Stomach (tissue), 19 donors: ENCODE measurements around the gene SCD. TPM values are rescaled to one million over a fixed set of nuclear protein-coding genes. Genes with fewer than 3 reads are reported as not detected.
A peak's percentile ranks its signal among the peaks of the same experiment; 100 is the strongest.
"Not testable (repeated sequence)": the region's sequence is repeated elsewhere in the genome, so short reads cannot be mapped to it uniquely, and the experiment has no call there.

ENCODE experiments used
- DNase-seq, 2 donors: peaks; one replicate each; pipeline versions ENCODE4 v3.0.0 to v3.0.0-alpha.2; 2013 to 2019
- H3K27ac ChIP-seq, 5 donors: fragments of 200-600 bp in 4 of 5; sonication (generic) in 4 of 5; one replicate each; pipeline ENCODE4 v1.5.1; 2013 to 2019; ENCODE audit warnings: mild to moderate bottlenecking in 1 of 5, moderate library complexity in 1 of 5
- H3K27me3 ChIP-seq, 3 donors: fragments of 200-600 bp; sonication (generic); one replicate each; pipeline ENCODE4 v1.5.1; 2017 to 2019; ENCODE audit warnings: mixed run types in 1 of 3
- H3K36me3 ChIP-seq, 4 donors: fragments of 200-600 bp; sonication (generic); 1 replicate in 3 of 4; 2 replicates in 1 of 4; pipeline ENCODE4 v1.5.1; 2016 to 2019
- H3K4me1 ChIP-seq, 4 donors: fragments of 200-600 bp; sonication (generic); one replicate each; pipeline ENCODE4 v1.5.1; 2016 to 2019
- H3K4me3 ChIP-seq, 4 donors: fragments of 200-600 bp; sonication (generic) in 3 of 4; one replicate each; pipeline ENCODE4 v1.5.1; 2016 to 2019; ENCODE audit warnings: mild to moderate bottlenecking in 1 of 4
- H3K9me3 ChIP-seq, 4 donors: fragments of 200-600 bp; sonication (generic); one replicate each; pipeline ENCODE4 v1.5.1; 2016 to 2019
- CTCF ChIP-seq, 7 experiments: fragments of 450-650 bp in 4 of 7; fragments of 200-600 bp in 3 of 7; sonication (generic) in 3 of 7; IDR thresholded peaks; one replicate each; pipeline ENCODE4 v1.5.1; 2016 to 2019; ENCODE audit warnings: antibody characterized with exemption in 7 of 7, control low read depth in 2 of 7, mild to moderate bottlenecking in 1 of 7
- EP300 ChIP-seq: sonication (generic); formaldehyde crosslinking; IDR thresholded peaks from one replicate; pipeline ENCODE4 v1.6.1; 2017; ENCODE audit warnings: antibody characterized with exemption
- POLR2A ChIP-seq, 4 donors: fragments of 450-650 bp; IDR thresholded peaks; one replicate each; pipeline ENCODE4 v1.6.1; 2016; ENCODE audit warnings: antibody characterized with exemption in 4 of 4, control low read depth in 2 of 4, mild to moderate bottlenecking in 1 of 4, moderate library complexity in 1 of 4
- POLR2AphosphoS5 ChIP-seq, 3 donors: sonication (generic); formaldehyde crosslinking; IDR thresholded peaks; one replicate each; pipeline ENCODE4 v1.6.1; 2016; ENCODE audit warnings: antibody characterized with exemption in 3 of 3
- WGBS, 5 donors: extraction: QIAGEN DNeasy Blood & Tissue Kit in 3 of 5; methylation state at CpG; one replicate each; pipeline versions ENCODE4 v1.1.5 to v1.1.7; 2013 to 2018; 5-methylcytosine and 5-hydroxymethylcytosine counted together
- intact Hi-C: fragments of 100-400 bp; cut with DNase I; formaldehyde crosslinking; loops from one replicate; pipeline ENCODE4 v1.15.1; 2023; ENCODE audit warnings: low total_unique reads
- long read RNA-seq, 10 donors: transcript quantifications; one replicate each; lab custom pipeline, GENCODE V29; 2026
- polyA plus RNA-seq, 3 donors: library from polyadenylated mRNA; stranded (reverse); fragments of 200-250 nt; gene quantifications; one replicate each; pipeline ENCODE4 v1.2.3, GENCODE V29; 2013
- total RNA-seq, 5 donors: library from RNA; depleted of rRNA; stranded (reverse); fragments of >200 nt; gene quantifications; one replicate each; pipeline versions ENCODE4 v1.1.0 to v1.2.3, GENCODE V29; 2014 to 2016
- donor health status: healthy with polysubstance abuse.
- donor health status: Bipolar disorder and iron deficiency.
- donor health status: healthy.

SCD gene
- 10 to 100 TPM in 3 of 5 donors, 1 to 10 TPM in 2; 2.3 to 36.2 (median 28.5) TPM for total RNA-seq
- 10 to 100 TPM in 2 of 3 donors, 1 to 10 TPM in 1; 5.5 to 19.1 (median 16.6) TPM for polyA plus RNA-seq
- long read RNA-seq, donor 1, full-length matches to known transcripts: 2 of 2 reads
- long read RNA-seq, donor 1, partial matches to known transcripts: 0 of 2 reads
- long read RNA-seq, donor 1, other reads (novel, unspliced or antisense): 0 of 2 reads
- long read RNA-seq, donor 2, full-length matches to known transcripts: 3 of 3 reads
- long read RNA-seq, donor 2, partial matches to known transcripts: 0 of 3 reads
- long read RNA-seq, donor 2, other reads (novel, unspliced or antisense): 0 of 3 reads
- long read RNA-seq, donor 3, full-length matches to known transcripts: 1 of 1 reads
- long read RNA-seq, donor 3, partial matches to known transcripts: 0 of 1 reads
- long read RNA-seq, donor 3, other reads (novel, unspliced or antisense): 0 of 1 reads
- long read RNA-seq, donor 4, full-length matches to known transcripts: 2 of 2 reads
- long read RNA-seq, donor 4, partial matches to known transcripts: 0 of 2 reads
- long read RNA-seq, donor 4, other reads (novel, unspliced or antisense): 0 of 2 reads
- long read RNA-seq, donor 5, full-length matches to known transcripts: 2 of 2 reads
- long read RNA-seq, donor 5, partial matches to known transcripts: 0 of 2 reads
- long read RNA-seq, donor 5, other reads (novel, unspliced or antisense): 0 of 2 reads
- long read RNA-seq, donor 6, full-length matches to known transcripts: 23 of 32 reads
- long read RNA-seq, donor 6, partial matches to known transcripts: 9 of 32 reads
- long read RNA-seq, donor 6, other reads (novel, unspliced or antisense): 0 of 32 reads
- long read RNA-seq, donor 7, full-length matches to known transcripts: 9 of 9 reads
- long read RNA-seq, donor 7, partial matches to known transcripts: 0 of 9 reads
- long read RNA-seq, donor 7, other reads (novel, unspliced or antisense): 0 of 9 reads
- long read RNA-seq, donor 8, full-length matches to known transcripts: 4 of 70 reads
- long read RNA-seq, donor 8, partial matches to known transcripts: 66 of 70 reads
- long read RNA-seq, donor 8, other reads (novel, unspliced or antisense): 0 of 70 reads
- long read RNA-seq, donor 9, full-length matches to known transcripts: 4 of 9 reads
- long read RNA-seq, donor 9, partial matches to known transcripts: 5 of 9 reads
- long read RNA-seq, donor 9, other reads (novel, unspliced or antisense): 0 of 9 reads
- long read RNA-seq, donor 10, full-length matches to known transcripts: 3 of 3 reads
- long read RNA-seq, donor 10, partial matches to known transcripts: 0 of 3 reads
- long read RNA-seq, donor 10, other reads (novel, unspliced or antisense): 0 of 3 reads

- intact Hi-C loops: no loop called here
- 0 to 2% (median 1%) methylated on average over 37 to 73 of the region's 73 CpGs for WGBS, 5 donors
Observed at GRCh38 chr10:100346765-100347567, at the start of gene SCD. Gene SCD (plus strand): TSS chr10:100347233. CDS start chr10:100347505, 272 bp downstream.

GRCh38 chr10:100297242-100297641 lies 49.8 kb upstream of the SCD start:
- H3K36me3 ChIP-seq: no peaks in the 10 kb centered on the region
- H3K4me3 ChIP-seq: no peak overlapping the region
- DNase-seq: no peak
- intact Hi-C loops: no loop called here
- no peaks in the 10 kb centered on the region for H3K4me1 ChIP-seq
- WGBS, 5 donors: 66 to 76% (median 74%) methylated on average over 9 of the region's 9 CpGs
- H3K9me3 ChIP-seq: peaks cover 0 to 10% (median 0%) of the 10 kb centered on the region in 4 donors
- H3K27me3 ChIP-seq: peaks cover 0 to 59% (median 0%) of the 10 kb centered on the region in 3 donors
- no peak overlapping the region for H3K27ac ChIP-seq
- TF ChIP-seq CTCF (IDR thresholded peaks at IDR 0.05) (no peak), EP300 (no peak), POLR2A (IDR thresholded peaks at IDR 0.05) (no peak)

More at GRCh38 chr10:100346765-100347567, at the start of gene SCD:
- Histone ChIP-seq H3K9me3 (no peaks in the 10 kb centered on the region), H3K4me3 (peak within 1 kb of the TSS; percentile 55 to 65 (median 62)), H3K36me3 (peaks cover 0 to 5% (median 0%) of the 10 kb centered on the region in 4 donors), H3K27me3 (peaks cover 0 to 7% (median 0%) of the 10 kb centered on the region in 3 donors), H3K4me1 (peaks cover 10 to 59% (median 27%) of the 10 kb centered on the region in 4 donors), H3K27ac (peak within 1 kb of the TSS; percentile 18 to 76 (median 54))
- DNase-seq: peak; percentile 70 to 95
- TF ChIP-seq EP300: no peak
- no peak for TF ChIP-seq CTCF (IDR thresholded peaks at IDR 0.05)
- TF ChIP-seq POLR2AphosphoS5 (IDR thresholded peaks at IDR 0.05): peak; percentile 45 to 71 (median 57)

- H3K9me3 ChIP-seq, H3K27ac ChIP-seq, H3K4me1 ChIP-seq, H3K4me3 ChIP-seq, H3K36me3 ChIP-seq, DNase-seq, intact Hi-C loops: not testable (repeated sequence)
- peaks cover 0 to 63% (median 0%) of the 10 kb centered on the region in 3 donors for H3K27me3 ChIP-seq
- WGBS, 5 donors: 53 to 59% (median 55%) methylated on average over 5 of the region's 5 CpGs
Observed at GRCh38 chr10:100301123-100301522, 45.9 kb upstream of the SCD start.

GRCh38 chr10:100303724-100304319 lies 43.2 kb upstream of the SCD start:
- Histone ChIP-seq H3K27me3 (peaks cover 0 to 55% (median 0%) of the 10 kb centered on the region in 3 donors), H3K27ac (no peak overlapping the region), H3K9me3 (peaks cover 0 to 10% (median 0%) of the 10 kb centered on the region in 4 donors), H3K4me3 (no peak overlapping the region), H3K36me3 (no peaks in the 10 kb centered on the region), H3K4me1 (no peaks in the 10 kb centered on the region)
- DNase-seq: peak in 1 of 2 donors; percentile 32
- intact Hi-C loops: no loop called here
- peak in 4 of 7 experiments; percentile 22 to 40 (median 36) for TF ChIP-seq CTCF (IDR thresholded peaks at IDR 0.05)
- no peak for TF ChIP-seq EP300
- 20 to 27% (median 23%) methylated on average over 7 of the region's 7 CpGs for WGBS, 5 donors
